Suprapubic skin (tissue), 4 donors: Measurements from ENCODE around the gene NRG3. TPM values are rescaled to one million over a fixed set of nuclear protein-coding genes. Genes with fewer than 3 reads are reported as not detected.

Source experiments
- DNase-seq, 2 donors: peaks; one replicate each; pipeline ENCODE4 v3.0.0-alpha.2; 2019; ENCODE audit warnings: low spot score in 2 of 2
- H3K27ac ChIP-seq: fragments of 200-600 bp; sonication (generic); one replicate; pipeline ENCODE4 v1.5.1; 2019
- H3K27me3 ChIP-seq: fragments of 200-600 bp; sonication (generic); one replicate; pipeline ENCODE4 v1.5.1; 2019
- H3K36me3 ChIP-seq: fragments of 200-600 bp; sonication (generic); one replicate; pipeline ENCODE4 v1.5.1; 2019
- H3K4me1 ChIP-seq: fragments of 200-600 bp; sonication (generic); one replicate; pipeline ENCODE4 v1.5.1; 2019
- H3K4me3 ChIP-seq: fragments of 200-600 bp; sonication (generic); one replicate; pipeline ENCODE4 v1.5.1; 2019; ENCODE audit warnings: mild to moderate bottlenecking
- H3K9me3 ChIP-seq: fragments of 200-600 bp; sonication (generic); one replicate; pipeline ENCODE4 v1.5.1; 2019
- EP300 ChIP-seq: sonication (generic); formaldehyde crosslinking; IDR thresholded peaks from one replicate; pipeline ENCODE4 v1.6.1; 2017; ENCODE audit warnings: antibody characterized with exemption
- POLR2A ChIP-seq, 2 donors: fragments of 450-650 bp; IDR thresholded peaks; one replicate each; pipeline ENCODE4 v1.6.1; 2017; ENCODE audit warnings: antibody characterized with exemption in 2 of 2, mild to moderate bottlenecking in 2 of 2, moderate library complexity in 2 of 2
- POLR2AphosphoS5 ChIP-seq, 3 donors: sonication (generic); formaldehyde crosslinking; IDR thresholded peaks; one replicate each; pipeline ENCODE4 v1.6.1; 2017; ENCODE audit warnings: antibody characterized with exemption in 3 of 3
- WGBS: methylation state at CpG from one replicate; pipeline ENCODE4 v1.1.5; 2018; 5-methylcytosine and 5-hydroxymethylcytosine counted together
- total RNA-seq, 4 donors: library from RNA; depleted of rRNA; stranded (reverse); fragments of >200 nt; gene quantifications; one replicate each; pipeline ENCODE4 v1.1.0, GENCODE V29; 2016
- TF ChIP-seq, protein P1 (sequence below), 2 donors: fragments of 200-600 bp in 1 of 2; fragments of 450-650 bp in 1 of 2; sonication (generic) in 1 of 2; IDR thresholded peaks; one replicate each; pipeline ENCODE4 v1.5.1; 2016 to 2019; ENCODE audit warnings: antibody characterized with exemption in 2 of 2, mild to moderate bottlenecking in 1 of 2, moderate library complexity in 1 of 2

Gene NRG3
- total RNA-seq, 4 donors from 2014 or later = 0.65 to 3.5 (median 1.3) TPM

GRCh38 chr10:82092111-82092510 lies 217.1 kb downstream of the NRG3 start:
- TF ChIP-seq POLR2A (IDR thresholded peaks at IDR 0.05) (no peak), EP300 (no peak), POLR2AphosphoS5 (IDR thresholded peaks at IDR 0.05) (no peak)
- TF ChIP-seq, protein P1, sequence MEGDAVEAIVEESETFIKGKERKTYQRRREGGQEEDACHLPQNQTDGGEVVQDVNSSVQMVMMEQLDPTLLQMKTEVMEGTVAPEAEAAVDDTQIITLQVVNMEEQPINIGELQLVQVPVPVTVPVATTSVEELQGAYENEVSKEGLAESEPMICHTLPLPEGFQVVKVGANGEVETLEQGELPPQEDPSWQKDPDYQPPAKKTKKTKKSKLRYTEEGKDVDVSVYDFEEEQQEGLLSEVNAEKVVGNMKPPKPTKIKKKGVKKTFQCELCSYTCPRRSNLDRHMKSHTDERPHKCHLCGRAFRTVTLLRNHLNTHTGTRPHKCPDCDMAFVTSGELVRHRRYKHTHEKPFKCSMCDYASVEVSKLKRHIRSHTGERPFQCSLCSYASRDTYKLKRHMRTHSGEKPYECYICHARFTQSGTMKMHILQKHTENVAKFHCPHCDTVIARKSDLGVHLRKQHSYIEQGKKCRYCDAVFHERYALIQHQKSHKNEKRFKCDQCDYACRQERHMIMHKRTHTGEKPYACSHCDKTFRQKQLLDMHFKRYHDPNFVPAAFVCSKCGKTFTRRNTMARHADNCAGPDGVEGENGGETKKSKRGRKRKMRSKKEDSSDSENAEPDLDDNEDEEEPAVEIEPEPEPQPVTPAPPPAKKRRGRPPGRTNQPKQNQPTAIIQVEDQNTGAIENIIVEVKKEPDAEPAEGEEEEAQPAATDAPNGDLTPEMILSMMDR (IDR thresholded peaks at IDR 0.05) = no peak
- no peaks in the 10 kb centered on the region for H3K4me1 ChIP-seq
- H3K27me3 ChIP-seq = no peaks in the 10 kb centered on the region
- no peak for DNase-seq
- H3K4me3 ChIP-seq = no peak overlapping the region
- no peaks in the 10 kb centered on the region for H3K36me3 ChIP-seq
- H3K9me3 ChIP-seq = no peaks in the 10 kb centered on the region
- 60% methylated on average over 2 of the region's 2 CpGs for WGBS
- H3K27ac ChIP-seq = no peak overlapping the region

DNA sequence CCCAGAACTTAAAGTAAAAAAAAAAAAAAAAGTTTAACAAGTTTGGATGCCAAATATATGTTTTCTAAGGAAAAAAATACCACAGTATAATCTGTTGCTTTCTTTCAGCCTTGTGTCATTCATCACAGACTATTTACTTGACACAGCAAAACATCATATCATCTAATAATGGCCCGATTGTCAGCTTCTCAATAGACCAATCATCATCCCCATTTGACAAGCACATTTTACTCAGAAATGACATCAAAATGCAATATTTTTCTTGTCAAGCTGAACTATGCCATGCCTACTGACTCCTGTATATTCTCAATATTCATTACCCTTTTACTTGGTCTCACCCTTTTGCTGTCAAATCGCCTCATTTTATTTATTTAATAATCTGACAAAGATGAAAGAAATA lies 249.7 kb downstream of the NRG3 start:
- Histone ChIP-seq H3K27me3 (no peaks in the 10 kb centered on the region), H3K36me3 (no peaks in the 10 kb centered on the region), H3K27ac (no peak overlapping the region), H3K4me1 (no peaks in the 10 kb centered on the region), H3K9me3 (no peaks in the 10 kb centered on the region), H3K4me3 (no peak overlapping the region)
- 66% methylated on average over 2 of the region's 2 CpGs for WGBS
- no peak for TF ChIP-seq EP300
- no peak for TF ChIP-seq POLR2A (IDR thresholded peaks at IDR 0.05)
- TF ChIP-seq, protein P1 (IDR thresholded peaks at IDR 0.05) = no peak
- TF ChIP-seq POLR2AphosphoS5 (IDR thresholded peaks at IDR 0.05) = no peak
- DNase-seq = no peak

GRCh38 chr10:82128527-82128926 lies 253.5 kb downstream of the NRG3 start:
- 79% methylated on average over 2 of the region's 2 CpGs for WGBS
- no peak overlapping the region for H3K4me3 ChIP-seq
- no peaks in the 10 kb centered on the region for H3K36me3 ChIP-seq
- H3K27ac ChIP-seq = no peak overlapping the region
- TF ChIP-seq POLR2A (IDR thresholded peaks at IDR 0.05) (no peak), EP300 (no peak), POLR2AphosphoS5 (IDR thresholded peaks at IDR 0.05) (no peak)
- TF ChIP-seq, protein P1 (IDR thresholded peaks at IDR 0.05) = no peak
- no peaks in the 10 kb centered on the region for H3K9me3 ChIP-seq
- no peaks in the 10 kb centered on the region for H3K4me1 ChIP-seq
- no peaks in the 10 kb centered on the region for H3K27me3 ChIP-seq
- no peak for DNase-seq

GRCh38 chr10:82136103-82136502 lies 261.1 kb downstream of the NRG3 start:
- DNase-seq = no peak
- H3K27me3 ChIP-seq = no peaks in the 10 kb centered on the region
- no peaks in the 10 kb centered on the region for H3K36me3 ChIP-seq
- TF ChIP-seq, protein P1 (IDR thresholded peaks at IDR 0.05) = no peak
- TF ChIP-seq POLR2A (IDR thresholded peaks at IDR 0.05) (no peak), POLR2AphosphoS5 (IDR thresholded peaks at IDR 0.05) (no peak), EP300 (no peak)
- no peaks in the 10 kb centered on the region for H3K4me1 ChIP-seq
- no peaks in the 10 kb centered on the region for H3K9me3 ChIP-seq
- 75% methylated on average over 1 of the region's 1 CpG for WGBS
- no peak overlapping the region for H3K27ac ChIP-seq
- no peak overlapping the region for H3K4me3 ChIP-seq

GRCh38 chr10:82144153-82144552 lies 269.2 kb downstream of the NRG3 start:
- Histone ChIP-seq H3K27ac (no peak overlapping the region), H3K4me1 (no peaks in the 10 kb centered on the region), H3K4me3 (no peak overlapping the region), H3K27me3 (no peaks in the 10 kb centered on the region), H3K9me3 (no peaks in the 10 kb centered on the region), H3K36me3 (no peaks in the 10 kb centered on the region)
- WGBS = 67% methylated on average over 3 of the region's 3 CpGs
- TF ChIP-seq EP300 (no peak), POLR2AphosphoS5 (IDR thresholded peaks at IDR 0.05) (no peak), POLR2A (IDR thresholded peaks at IDR 0.05) (no peak)
- TF ChIP-seq, protein P1 (IDR thresholded peaks at IDR 0.05) = no peak
- no peak for DNase-seq
